Measurements from ENCODE around the gene RPAP2. TPM values are rescaled to one million over a fixed set of nuclear protein-coding genes. Genes with fewer than 3 reads are reported as not detected.
"Not testable (repeated sequence)": the region's sequence is repeated elsewhere in the genome, so short reads cannot be mapped to it uniquely, and the experiment has no call there.

The RPAP2 gene
- polyA plus RNA-seq, 4 donors = 2.2 to 25.9 (median 10.7) TPM

- Histone ChIP-seq H3K4me1 (ENCODE audit: control insufficient read depth in 3 of 3, insufficient read depth in 2 of 3, low read depth in 1 of 3, low read length in 2 of 3) (no peaks in the 10 kb centered on the region), H3K27me3 (ENCODE audit: control insufficient read depth in 3 of 3, insufficient read depth in 3 of 3, low read length in 3 of 3) (no peaks in the 10 kb centered on the region), H3K36me3 (ENCODE audit: control insufficient read depth in 3 of 3, insufficient read depth in 2 of 3, low read depth in 1 of 3, low read length in 3 of 3) (peaks cover 0 to 28% (median 3%) of the 10 kb centered on the region in 3 donors), H3K9me3 (ENCODE audit: control insufficient read depth in 2 of 2, insufficient read depth in 1 of 2, low read depth in 1 of 2, low read length in 1 of 2) (peaks cover 0 to 6% of the 10 kb centered on the region in 2 donors), H3K27ac (ENCODE audit: low read depth in 1 of 3, low read length in 2 of 3) (no peak overlapping the region), H3K4me3 (ENCODE audit: low read depth in 1 of 3, low read length in 3 of 3) (no peak overlapping the region)
- WGBS, 3 donors = 93 to 97% (median 95%) methylated on average over 4 of the region's 4 CpGs
- FAIRE-seq = no peak
- no peak for DNase-seq
Measured at GRCh38 chr1:92277105-92277723, 21.6 kb upstream of the RPAP2 start.

- 95 to 96% (median 96%) methylated on average over 15 of the region's 15 CpGs for WGBS, 3 donors
- H3K36me3 ChIP-seq (ENCODE audit: control insufficient read depth in 3 of 3, insufficient read depth in 2 of 3, low read depth in 1 of 3, low read length in 3 of 3) = peaks cover 0 to 23% (median 0%) of the 10 kb centered on the region in 3 donors
- H3K4me1 ChIP-seq (ENCODE audit: control insufficient read depth in 3 of 3, insufficient read depth in 2 of 3, low read depth in 1 of 3, low read length in 2 of 3) = not testable (repeated sequence)
Measured at GRCh38 chr1:92279781-92280180, 19.1 kb upstream of the RPAP2 start.

GRCh38 chr1:92281411-92281810 is 17.4 kb upstream of the RPAP2 start:
- H3K27me3 ChIP-seq (ENCODE audit: control insufficient read depth in 3 of 3, insufficient read depth in 3 of 3, low read length in 3 of 3); H3K27ac ChIP-seq (ENCODE audit: low read depth in 1 of 3, low read length in 2 of 3); H3K4me3 ChIP-seq (ENCODE audit: low read depth in 1 of 3, low read length in 3 of 3); FAIRE-seq; DNase-seq; H3K9me3 ChIP-seq (ENCODE audit: control insufficient read depth in 2 of 2, insufficient read depth in 1 of 2, low read depth in 1 of 2, low read length in 1 of 2); H3K4me1 ChIP-seq (ENCODE audit: control insufficient read depth in 3 of 3, insufficient read depth in 2 of 3, low read depth in 1 of 3, low read length in 2 of 3): not testable (repeated sequence)
- 97 to 100% (median 98%) methylated on average over 2 of the region's 2 CpGs for WGBS, 3 donors
- peaks cover 0 to 16% (median 0%) of the 10 kb centered on the region in 3 donors for H3K36me3 ChIP-seq (ENCODE audit: control insufficient read depth in 3 of 3, insufficient read depth in 2 of 3, low read depth in 1 of 3, low read length in 3 of 3)

More at GRCh38 chr1:92279781-92280180, 19.1 kb upstream of the RPAP2 start:
- not testable (repeated sequence) for H3K4me3 ChIP-seq (ENCODE audit: low read depth in 1 of 3, low read length in 3 of 3); H3K9me3 ChIP-seq (ENCODE audit: control insufficient read depth in 2 of 2, insufficient read depth in 1 of 2, low read depth in 1 of 2, low read length in 1 of 2); DNase-seq; H3K27ac ChIP-seq (ENCODE audit: low read depth in 1 of 3, low read length in 2 of 3); H3K27me3 ChIP-seq (ENCODE audit: control insufficient read depth in 3 of 3, insufficient read depth in 3 of 3, low read length in 3 of 3); FAIRE-seq

GRCh38 chr1:92291372-92291999 is 7.4 kb upstream of the RPAP2 start:
- peak; percentile 39 for FAIRE-seq

GRCh38 chr1:92298213-92298572 is 666 bp upstream of the RPAP2 start:
- Histone ChIP-seq H3K4me3 (ENCODE audit: low read depth in 1 of 3, low read length in 3 of 3) (peak overlapping the region; percentile 83 to 93 (median 86)), H3K27ac (ENCODE audit: low read depth in 1 of 3, low read length in 2 of 3) (peak overlapping the region; percentile 86 to 99 (median 96)), H3K4me1 (ENCODE audit: control insufficient read depth in 3 of 3, insufficient read depth in 2 of 3, low read depth in 1 of 3, low read length in 2 of 3) (peaks cover 3 to 7% (median 4%) of the 10 kb centered on the region in 3 donors), H3K9me3 (ENCODE audit: control insufficient read depth in 2 of 2, insufficient read depth in 1 of 2, low read depth in 1 of 2, low read length in 1 of 2) (no peaks in the 10 kb centered on the region), H3K36me3 (ENCODE audit: control insufficient read depth in 3 of 3, insufficient read depth in 2 of 3, low read depth in 1 of 3, low read length in 3 of 3) (peaks cover 0 to 12% (median 0%) of the 10 kb centered on the region in 3 donors), H3K27me3 (ENCODE audit: control insufficient read depth in 3 of 3, insufficient read depth in 3 of 3, low read length in 3 of 3) (no peaks in the 10 kb centered on the region)
- FAIRE-seq = no peak
- no peak for DNase-seq
- 2 to 10% (median 2%) methylated on average over 3 of the region's 3 CpGs for WGBS, 3 donors

More at GRCh38 chr1:92291372-92291999, 7.4 kb upstream of the RPAP2 start:
- DNase-seq = peak; percentile 52 to 55
- Histone ChIP-seq H3K9me3 (ENCODE audit: control insufficient read depth in 2 of 2, insufficient read depth in 1 of 2, low read depth in 1 of 2, low read length in 1 of 2) (no peaks in the 10 kb centered on the region), H3K36me3 (ENCODE audit: control insufficient read depth in 3 of 3, insufficient read depth in 2 of 3, low read depth in 1 of 3, low read length in 3 of 3) (peaks cover 0 to 11% (median 0%) of the 10 kb centered on the region in 3 donors), H3K4me3 (ENCODE audit: low read depth in 1 of 3, low read length in 3 of 3) (no peak overlapping the region), H3K4me1 (ENCODE audit: control insufficient read depth in 3 of 3, insufficient read depth in 2 of 3, low read depth in 1 of 3, low read length in 2 of 3) (no peaks in the 10 kb centered on the region), H3K27ac (ENCODE audit: low read depth in 1 of 3, low read length in 2 of 3) (no peak overlapping the region), H3K27me3 (ENCODE audit: control insufficient read depth in 3 of 3, insufficient read depth in 3 of 3, low read length in 3 of 3) (no peaks in the 10 kb centered on the region)
- 12 to 22% (median 21%) methylated on average over 3 of the region's 3 CpGs for WGBS, 3 donors

GRCh38 chr1:92299477-92300150 is 755 bp downstream of the RPAP2 start:
- H3K36me3 ChIP-seq (ENCODE audit: control insufficient read depth in 3 of 3, insufficient read depth in 2 of 3, low read depth in 1 of 3, low read length in 3 of 3) = peaks cover 0 to 11% (median 0%) of the 10 kb centered on the region in 3 donors
- DNase-seq (peak in 1 of 2 donors; percentile 52), FAIRE-seq (no peak)
- no peaks in the 10 kb centered on the region for H3K27me3 ChIP-seq (ENCODE audit: control insufficient read depth in 3 of 3, insufficient read depth in 3 of 3, low read length in 3 of 3)
- H3K4me1 ChIP-seq (ENCODE audit: control insufficient read depth in 3 of 3, insufficient read depth in 2 of 3, low read depth in 1 of 3, low read length in 2 of 3) = peaks cover 3 to 7% (median 4%) of the 10 kb centered on the region in 3 donors
- H3K27ac ChIP-seq (ENCODE audit: low read depth in 1 of 3, low read length in 2 of 3) = peak overlapping the region; percentile 8 to 96 (median 86)
- 17 to 31% (median 20%) methylated on average over 11 of the region's 11 CpGs for WGBS, 3 donors
- H3K4me3 ChIP-seq (ENCODE audit: low read depth in 1 of 3, low read length in 3 of 3) = peak overlapping the region; percentile 83 to 93 (median 86)
- H3K9me3 ChIP-seq (ENCODE audit: control insufficient read depth in 2 of 2, insufficient read depth in 1 of 2, low read depth in 1 of 2, low read length in 1 of 2) = no peaks in the 10 kb centered on the region

GRCh38 chr1:92301021-92301420 is 2.2 kb downstream of the RPAP2 start:
- H3K27me3 ChIP-seq (ENCODE audit: control insufficient read depth in 3 of 3, insufficient read depth in 3 of 3, low read length in 3 of 3) = no peaks in the 10 kb centered on the region
- H3K27ac ChIP-seq (ENCODE audit: low read depth in 1 of 3, low read length in 2 of 3) = no peak overlapping the region
- DNase-seq (no peak), FAIRE-seq (no peak)
- peaks cover 0 to 16% (median 2%) of the 10 kb centered on the region in 3 donors for H3K36me3 ChIP-seq (ENCODE audit: control insufficient read depth in 3 of 3, insufficient read depth in 2 of 3, low read depth in 1 of 3, low read length in 3 of 3)
- WGBS, 3 donors = 88 to 93% (median 93%) methylated on average over 5 of the region's 5 CpGs
- peaks cover 3 to 7% (median 4%) of the 10 kb centered on the region in 3 donors for H3K4me1 ChIP-seq (ENCODE audit: control insufficient read depth in 3 of 3, insufficient read depth in 2 of 3, low read depth in 1 of 3, low read length in 2 of 3)
- H3K4me3 ChIP-seq (ENCODE audit: low read depth in 1 of 3, low read length in 3 of 3) = no peak overlapping the region
- no peaks in the 10 kb centered on the region for H3K9me3 ChIP-seq (ENCODE audit: control insufficient read depth in 2 of 2, insufficient read depth in 1 of 2, low read depth in 1 of 2, low read length in 1 of 2)

- H3K36me3 ChIP-seq (ENCODE audit: control insufficient read depth in 3 of 3, insufficient read depth in 2 of 3, low read depth in 1 of 3, low read length in 3 of 3) = peaks cover 0 to 20% (median 2%) of the 10 kb centered on the region in 3 donors
- DNase-seq (no peak), FAIRE-seq (no peak)
- no peaks in the 10 kb centered on the region for H3K4me1 ChIP-seq (ENCODE audit: control insufficient read depth in 3 of 3, insufficient read depth in 2 of 3, low read depth in 1 of 3, low read length in 2 of 3)
- no peaks in the 10 kb centered on the region for H3K27me3 ChIP-seq (ENCODE audit: control insufficient read depth in 3 of 3, insufficient read depth in 3 of 3, low read length in 3 of 3)
- H3K9me3 ChIP-seq (ENCODE audit: control insufficient read depth in 2 of 2, insufficient read depth in 1 of 2, low read depth in 1 of 2, low read length in 1 of 2) = no peaks in the 10 kb centered on the region
- no peak overlapping the region for H3K4me3 ChIP-seq (ENCODE audit: low read depth in 1 of 3, low read length in 3 of 3)
- no peak overlapping the region for H3K27ac ChIP-seq (ENCODE audit: low read depth in 1 of 3, low read length in 2 of 3)
Measured at GRCh38 chr1:92306020-92306419, 7.2 kb downstream of the RPAP2 start.

Data from small intestine (tissue), 7 donors.